T-helper 22 cell (primary cell): ENCODE data around the gene PPP1R7.

Source experiments
- DNase-seq: peaks from one replicate; pipeline ENCODE4 v3.0.0-alpha.2; 2020; ENCODE audit warnings: low read depth

The PPP1R7 gene

DNA sequence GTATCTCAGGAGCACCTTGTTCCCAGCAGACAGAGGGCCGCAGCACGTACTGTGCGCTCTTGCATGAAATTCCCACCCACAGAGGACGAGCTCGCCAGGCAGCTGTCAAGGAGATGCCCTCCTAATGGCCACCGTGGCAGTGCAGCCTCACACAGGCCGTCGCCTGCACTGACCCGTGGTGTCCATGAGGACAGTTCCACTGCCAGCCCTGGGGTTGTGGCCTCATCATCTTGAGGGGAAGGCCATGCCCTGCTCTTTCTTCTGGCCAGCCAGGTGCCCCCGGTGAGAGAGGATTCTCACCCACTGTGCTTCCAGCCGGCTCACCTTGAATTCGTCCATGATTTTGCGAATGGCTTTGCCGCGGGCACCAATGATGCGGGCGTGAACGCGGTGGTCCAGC is 80.2 kb downstream of the PPP1R7 start:
- no peak for DNase-seq

DNA sequence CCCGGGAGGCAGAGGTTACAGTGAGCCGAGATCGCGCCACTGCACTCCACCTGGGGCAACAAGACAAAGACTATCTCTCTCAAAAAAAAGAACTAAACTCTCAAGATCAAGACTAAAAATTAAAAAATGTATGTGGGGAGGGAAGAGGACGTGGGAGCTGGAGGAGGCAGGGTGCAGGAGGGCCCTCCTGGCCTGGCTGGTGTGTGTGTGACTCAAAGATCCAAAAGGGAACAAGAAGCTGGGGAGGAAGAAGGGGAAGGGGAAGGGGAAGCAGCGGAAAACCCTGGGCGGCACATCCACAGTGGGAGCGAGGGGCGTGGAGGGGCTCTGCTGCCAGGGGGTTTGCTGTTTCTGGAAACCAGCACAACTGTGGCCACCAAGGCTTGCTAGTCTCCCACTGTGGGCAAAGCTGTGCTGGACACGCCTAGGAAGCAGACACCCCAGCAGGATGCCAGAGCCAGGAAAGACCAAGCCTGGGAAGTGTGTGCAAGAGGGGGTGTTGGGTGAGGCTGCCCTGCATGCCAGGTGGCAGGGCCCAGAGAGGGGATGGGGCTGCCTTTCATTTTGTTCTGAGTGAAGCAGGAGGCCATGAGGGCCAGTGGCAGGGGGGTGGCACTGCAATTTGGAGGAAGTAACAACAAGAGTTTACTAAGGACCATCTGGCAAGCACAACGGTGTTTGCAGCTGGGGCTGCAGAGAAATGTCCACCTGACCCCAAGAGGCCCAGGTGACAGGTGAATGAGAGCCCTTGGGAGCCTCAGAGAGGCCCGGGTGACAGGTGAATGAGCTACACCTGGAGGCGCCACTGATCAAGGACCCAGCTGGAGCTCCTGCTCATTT is 82.7 kb downstream of the PPP1R7 start:
- no peak for DNase-seq
